HG03064 (cell line): ENCODE results near the gene WWOX.
A peak's percentile ranks its signal among the peaks of the same experiment; 100 is the strongest.

ENCODE experiments used
- ATAC-seq: cut with Tn5 transposase; IDR thresholded peaks from one replicate; pipeline ENCODE4 v1.9.1; 2021; ENCODE audit warnings: low read depth; ENCODE audit not compliant: unreplicated experiment

Gene WWOX

DNA sequence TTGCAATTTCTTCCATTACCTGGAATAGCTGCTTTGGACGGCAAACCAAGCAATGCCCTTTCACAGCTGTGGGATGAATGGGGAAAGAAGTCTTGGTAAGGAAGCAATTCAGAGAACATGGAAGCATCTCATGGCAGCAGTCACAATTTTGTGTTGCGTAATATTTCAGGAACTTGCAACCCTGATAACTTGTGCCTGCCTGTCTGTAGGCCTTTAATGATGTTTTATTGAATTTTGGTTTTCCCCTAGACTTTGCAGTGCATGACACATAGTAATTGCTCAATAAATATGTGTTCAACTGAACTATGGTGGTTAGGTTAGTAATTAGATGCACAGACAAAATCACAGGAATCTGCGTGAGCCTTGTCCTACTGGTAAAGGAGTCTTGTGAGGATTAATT, 439.5 kb downstream of the WWOX start:
- no peak for ATAC-seq

DNA sequence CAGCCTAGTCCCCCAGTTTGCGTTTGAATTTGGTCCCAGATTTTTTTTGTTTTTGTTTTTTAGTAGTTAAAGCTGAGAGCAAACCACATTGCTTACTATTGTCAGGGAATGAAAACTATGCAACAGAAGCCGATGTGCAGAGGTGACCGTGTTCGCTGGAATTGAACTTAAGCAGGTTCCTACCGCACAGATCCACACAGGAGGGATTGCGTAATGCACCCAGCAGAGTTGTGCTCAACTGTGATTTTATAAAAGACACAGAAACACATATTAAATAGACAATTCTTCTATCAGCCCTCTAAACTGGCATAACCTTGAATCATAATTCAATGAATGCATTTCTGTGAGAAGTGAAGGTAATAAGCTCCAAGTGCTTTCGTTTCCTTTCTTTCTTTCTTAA, 443.0 kb downstream of the WWOX start:
- no peak for ATAC-seq

DNA sequence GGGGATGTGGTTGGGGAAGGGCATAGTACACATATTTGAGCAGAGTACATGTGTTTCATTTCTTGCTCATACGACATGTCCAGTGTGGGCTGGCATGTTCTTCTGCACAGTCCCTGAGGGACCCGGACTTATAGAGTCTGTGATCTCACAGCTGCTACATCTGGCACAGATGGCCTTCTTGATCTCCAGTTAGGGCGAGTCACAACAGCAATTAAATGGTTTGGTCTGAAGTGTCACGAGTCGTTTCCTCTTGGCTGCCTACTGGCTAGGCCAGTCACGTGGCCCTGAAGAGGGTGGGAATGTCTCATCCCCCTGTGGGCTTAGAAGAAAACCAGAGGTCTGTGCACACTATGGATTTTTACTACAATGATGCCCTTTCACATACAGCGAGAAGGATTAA, 443.6 kb downstream of the WWOX start:
- no peak for ATAC-seq

DNA sequence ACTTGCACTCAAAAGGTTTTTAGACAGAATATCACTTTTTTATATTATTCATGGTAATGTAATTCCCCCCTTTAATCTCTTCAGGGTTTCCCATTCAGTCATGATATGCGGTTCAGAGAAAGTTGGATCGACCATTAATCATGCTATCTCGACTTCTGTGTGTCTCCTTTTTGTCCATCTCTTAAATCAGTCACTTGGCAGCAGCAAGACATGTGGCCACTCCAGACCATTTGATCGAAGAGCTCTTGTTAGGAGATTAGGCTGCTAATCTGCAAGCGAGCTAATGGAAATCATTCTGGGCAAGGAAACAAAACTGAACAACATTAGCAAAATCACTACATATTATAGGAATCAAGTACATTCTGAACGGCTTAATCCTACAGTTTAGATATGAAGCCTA, 449.9 kb downstream of the WWOX start:
- ATAC-seq, result no peak

DNA sequence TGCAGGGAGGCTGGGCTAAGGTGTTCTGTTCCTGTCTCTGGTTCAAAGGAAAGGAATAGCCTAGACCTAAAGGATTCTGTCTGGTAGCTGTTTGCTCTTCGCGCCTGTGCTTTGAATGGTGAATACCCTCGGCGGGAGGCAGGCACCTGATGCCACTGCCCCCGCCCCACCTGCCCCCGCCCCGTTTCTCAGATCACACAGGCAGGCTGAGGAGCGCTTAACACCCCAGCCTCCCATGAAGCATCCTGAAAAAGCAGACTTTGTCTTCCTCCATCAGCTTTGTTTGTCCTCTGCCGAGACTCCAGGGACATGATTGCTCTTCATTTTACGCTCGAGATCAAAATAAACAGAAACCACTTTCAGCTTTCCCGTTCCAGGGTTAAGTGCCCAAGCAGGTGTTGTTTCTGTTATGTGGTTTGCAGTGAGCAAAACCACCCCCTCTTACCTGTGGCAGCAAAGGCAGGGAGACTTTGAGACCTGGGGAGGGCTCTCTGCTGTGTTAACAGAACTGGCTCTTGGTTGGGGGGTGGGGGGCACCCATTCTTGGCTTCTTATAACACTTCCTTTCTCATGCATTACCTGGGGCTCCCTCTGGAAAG, 452.1 kb downstream of the WWOX start:
- ATAC-seq, result no peak

DNA sequence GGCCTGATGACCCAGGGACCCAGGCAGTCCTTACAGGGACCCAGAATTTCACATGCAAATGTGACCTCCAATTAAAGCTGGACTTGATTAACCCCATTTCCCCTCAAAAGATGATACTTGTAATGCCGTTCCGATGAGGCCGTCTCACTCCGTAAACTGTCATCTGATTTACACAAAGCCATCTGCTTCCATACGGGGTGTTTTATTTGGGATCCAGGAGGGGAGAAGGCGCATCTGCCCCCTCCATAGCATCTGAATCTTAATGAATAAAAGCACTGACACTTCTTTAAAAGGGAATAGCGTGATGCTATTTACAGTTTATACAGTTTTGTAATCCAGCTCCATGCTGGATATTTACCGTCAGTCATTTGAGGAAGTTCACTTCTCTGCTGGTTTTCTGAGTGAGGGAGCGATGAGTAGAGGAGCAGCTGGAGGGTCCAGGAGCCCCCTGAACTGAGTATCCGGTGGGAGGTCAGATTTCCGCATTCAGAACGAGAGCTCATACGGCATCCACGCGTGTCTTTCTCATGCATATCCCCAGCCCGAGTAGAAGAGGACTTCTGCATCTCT, 452.7 kb downstream of the WWOX start:
- no peak for ATAC-seq

DNA sequence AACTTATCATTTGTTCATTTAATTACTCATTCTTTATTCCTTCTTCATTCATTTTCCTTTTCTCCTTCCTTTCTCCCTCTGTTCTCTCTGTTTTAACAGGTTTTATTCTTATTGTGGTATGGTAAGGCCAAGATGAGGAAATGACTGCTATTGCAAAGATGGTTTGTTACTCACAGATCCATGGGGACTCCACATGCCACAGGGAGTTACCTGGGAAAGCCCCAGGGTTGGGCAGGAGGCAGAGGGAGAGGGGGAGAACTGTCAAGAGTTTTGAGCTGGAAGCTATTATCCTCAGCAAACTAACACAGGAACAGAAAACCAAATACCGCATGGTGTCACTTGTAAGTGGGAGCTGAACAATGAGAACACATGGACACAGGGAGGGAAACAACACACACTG, 453.3 kb downstream of the WWOX start:
- no peak for ATAC-seq

DNA sequence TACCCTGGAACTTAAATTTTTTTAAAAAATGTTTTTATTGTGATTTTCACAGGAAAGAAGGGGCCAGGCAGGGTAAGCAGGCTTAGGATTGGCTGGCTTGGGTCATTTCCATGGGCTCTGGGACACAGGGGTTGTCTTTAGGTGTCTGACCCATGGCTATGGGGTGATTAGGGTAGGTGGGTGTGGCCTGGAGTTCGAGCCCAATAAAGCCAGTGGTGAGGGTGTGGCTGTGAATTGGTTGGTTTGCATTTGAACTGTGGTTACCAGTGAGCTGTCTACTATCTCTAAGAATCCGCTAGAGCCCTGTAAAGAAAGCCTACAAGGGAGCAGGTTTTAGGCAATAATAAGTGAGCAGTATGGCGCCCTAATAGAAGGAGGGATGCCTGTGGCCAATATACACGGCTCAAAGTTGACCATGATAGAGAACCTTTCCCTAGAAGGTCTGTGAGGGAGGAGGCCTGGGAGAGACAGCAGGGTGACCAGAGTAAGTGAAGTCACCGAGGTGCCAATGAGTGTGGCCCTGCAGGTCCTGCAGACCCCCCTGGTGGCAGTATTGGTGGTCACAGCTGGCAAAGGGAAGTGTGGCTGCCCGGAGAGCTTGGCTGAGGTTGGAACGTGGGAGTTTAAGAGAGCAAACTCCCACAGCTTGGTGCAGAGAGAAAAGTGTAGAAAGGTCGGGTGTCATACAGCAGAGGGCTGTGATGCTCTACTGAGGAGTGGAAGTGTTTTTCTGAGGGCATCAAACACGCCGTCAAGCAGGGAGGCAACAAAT, 454.0 kb downstream of the WWOX start:
- ATAC-seq, result no peak

DNA sequence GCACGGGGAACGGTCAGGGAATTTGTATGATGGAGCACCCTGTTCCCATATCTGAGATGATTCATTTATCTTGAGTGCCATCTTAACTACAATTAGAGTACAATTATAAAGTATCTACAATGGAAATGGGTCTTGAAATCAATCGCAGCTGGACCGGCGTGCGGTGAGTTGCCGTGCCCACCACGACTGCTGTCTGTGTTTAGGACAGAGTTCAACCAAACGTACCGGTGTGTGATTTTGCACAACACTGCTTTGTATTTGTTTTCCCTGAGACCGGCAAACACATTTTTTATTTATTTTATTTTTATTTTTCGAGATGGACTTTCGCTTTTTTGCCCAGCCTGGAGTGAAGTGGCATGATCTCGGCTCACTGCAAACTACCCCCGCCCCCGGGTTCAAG, 457.0 kb downstream of the WWOX start:
- no peak for ATAC-seq

DNA sequence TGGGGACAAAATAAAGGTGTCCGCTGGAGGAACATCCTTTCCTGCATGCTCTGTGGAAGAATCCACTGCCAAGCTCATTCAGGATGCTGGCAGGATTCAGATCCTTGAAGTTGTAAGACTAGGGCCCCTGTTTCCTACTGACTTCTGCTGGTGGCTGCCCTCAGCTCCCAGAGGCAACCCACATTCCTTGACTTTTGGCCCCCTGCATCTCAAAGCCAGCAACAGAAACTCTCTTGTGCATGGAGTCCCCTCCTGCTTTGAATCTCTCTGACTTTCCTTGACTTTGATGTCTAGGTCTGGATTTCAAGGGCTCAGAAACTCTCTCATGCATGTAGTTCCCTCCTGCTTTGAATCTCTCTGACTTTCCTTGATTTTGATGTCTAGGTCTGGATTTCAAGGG, 461.5 kb downstream of the WWOX start:
- no peak for ATAC-seq

DNA sequence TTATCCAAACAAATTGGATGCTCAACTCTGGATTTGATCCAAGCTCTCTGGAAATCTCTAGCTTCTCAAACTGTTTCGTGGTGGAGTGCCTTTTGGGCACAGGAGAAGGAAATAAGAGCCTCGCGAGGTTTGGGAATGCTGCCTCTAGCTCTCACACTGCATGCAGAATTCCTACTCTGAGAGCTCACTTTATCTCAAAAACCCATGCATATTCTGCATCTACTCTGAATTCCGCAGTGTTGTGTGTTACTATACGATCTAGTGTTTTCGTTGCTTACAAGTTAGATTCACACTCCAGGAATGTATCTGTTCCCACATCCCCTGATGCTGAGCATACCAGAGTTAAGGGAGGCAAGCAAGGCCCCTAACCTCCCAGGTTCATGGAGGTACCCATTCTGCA, 462.7 kb downstream of the WWOX start:
- no peak for ATAC-seq

DNA sequence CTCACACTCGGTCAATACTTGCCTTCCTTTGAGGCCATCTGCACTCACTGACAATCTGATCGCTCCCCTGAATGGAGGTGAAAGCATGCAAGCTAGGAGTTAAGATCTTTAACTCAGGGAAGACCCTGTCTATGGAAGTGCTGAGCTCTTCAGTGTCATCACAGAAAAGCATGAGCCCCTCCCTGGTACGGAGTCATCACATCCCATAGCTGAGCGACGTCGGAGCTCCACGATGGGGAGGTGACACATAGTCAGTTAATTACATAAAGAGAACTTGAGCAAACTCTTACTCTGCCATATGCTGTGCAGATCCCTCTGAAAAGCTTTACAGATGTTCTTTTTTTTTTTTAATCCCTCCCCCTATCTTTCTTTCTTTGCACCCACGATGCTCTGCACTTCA, 463.2 kb downstream of the WWOX start:
- ATAC-seq, result no peak

DNA sequence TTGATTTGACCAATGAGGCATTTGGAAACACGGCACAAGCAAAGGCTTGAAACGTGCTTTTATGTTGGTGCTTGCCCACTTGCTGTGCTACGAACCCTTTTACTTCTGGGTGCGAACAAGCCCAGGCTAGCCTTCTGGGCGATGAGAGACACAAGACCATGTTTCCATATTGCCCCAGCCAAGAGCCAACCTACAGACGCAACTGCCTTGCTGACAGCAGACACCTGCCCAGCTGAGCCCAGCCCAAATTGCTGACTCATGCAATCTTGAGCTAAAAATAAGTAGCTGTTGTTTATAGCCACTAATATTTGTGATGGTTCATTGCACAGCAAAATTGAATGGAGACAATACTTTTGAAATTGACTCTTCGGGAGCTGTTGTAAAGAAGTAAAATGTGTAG, 464.5 kb downstream of the WWOX start:
- no peak for ATAC-seq

DNA sequence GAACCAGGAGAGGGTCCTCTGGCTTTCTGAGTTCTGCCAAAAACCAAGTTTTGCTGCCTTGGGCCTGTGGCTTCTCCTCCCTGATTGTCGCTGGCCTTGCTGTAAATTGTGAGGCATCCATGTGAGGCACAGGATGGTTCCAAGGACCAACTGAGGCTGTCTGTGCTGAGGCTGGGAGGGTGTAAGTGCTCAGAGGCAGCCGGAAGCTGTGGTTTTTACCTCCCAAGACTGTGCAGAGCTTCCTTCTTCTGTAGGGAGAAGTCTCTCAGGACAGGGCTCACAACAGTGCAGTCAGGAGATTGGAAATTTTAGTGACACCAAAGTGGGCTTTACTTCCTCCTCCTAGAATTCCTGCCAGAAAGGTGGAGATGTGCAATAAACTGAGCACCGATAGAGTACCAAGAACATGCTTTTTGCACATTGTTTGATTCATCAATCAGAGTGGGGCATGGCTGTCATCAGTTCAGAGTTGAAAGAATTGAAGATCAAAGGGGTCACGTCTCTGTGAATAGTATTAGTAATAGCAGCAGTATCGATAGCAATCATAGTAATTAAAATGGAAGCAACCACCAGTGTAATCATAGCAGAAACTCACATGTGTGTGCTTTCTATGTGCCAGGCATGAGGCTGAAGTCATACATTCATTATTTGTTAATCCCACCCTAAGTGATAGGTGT, 467.1 kb downstream of the WWOX start:
- ATAC-seq, result no peak

DNA sequence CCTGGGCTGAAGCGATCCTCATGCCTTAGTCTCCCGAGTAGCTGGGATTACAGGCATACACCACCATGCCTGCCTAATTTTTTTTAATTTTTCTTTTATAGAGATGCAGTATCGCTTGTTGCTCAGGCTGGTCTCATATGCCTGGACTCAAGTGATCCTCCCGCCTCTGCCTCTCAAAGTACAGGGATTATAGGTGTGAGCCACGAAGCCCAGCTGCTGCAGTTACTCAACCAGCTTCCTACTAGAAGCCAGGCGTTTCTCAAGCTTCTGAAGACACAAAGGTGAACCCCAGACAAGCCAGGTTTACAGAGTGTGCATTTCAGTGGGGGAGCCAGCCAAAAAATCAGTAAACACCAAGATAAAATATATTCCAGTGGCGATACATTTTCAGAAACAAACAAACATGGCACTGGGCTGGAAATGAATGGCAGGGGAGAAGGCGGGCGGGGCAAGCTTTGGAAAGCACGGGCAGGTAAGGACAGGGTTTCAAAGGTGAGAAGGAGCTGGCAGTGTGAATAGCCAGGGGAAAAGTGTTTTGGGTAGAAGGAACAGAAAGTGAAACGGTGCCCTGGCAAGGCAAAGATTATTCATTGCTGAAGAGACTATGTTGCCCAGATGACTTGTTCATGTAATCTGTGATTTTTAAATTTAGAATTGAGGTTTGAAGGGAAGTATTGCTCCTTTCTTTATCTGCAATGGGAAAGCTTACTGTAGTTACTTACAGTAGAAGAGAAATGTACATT, 471.1 kb downstream of the WWOX start:
- no peak for ATAC-seq

DNA sequence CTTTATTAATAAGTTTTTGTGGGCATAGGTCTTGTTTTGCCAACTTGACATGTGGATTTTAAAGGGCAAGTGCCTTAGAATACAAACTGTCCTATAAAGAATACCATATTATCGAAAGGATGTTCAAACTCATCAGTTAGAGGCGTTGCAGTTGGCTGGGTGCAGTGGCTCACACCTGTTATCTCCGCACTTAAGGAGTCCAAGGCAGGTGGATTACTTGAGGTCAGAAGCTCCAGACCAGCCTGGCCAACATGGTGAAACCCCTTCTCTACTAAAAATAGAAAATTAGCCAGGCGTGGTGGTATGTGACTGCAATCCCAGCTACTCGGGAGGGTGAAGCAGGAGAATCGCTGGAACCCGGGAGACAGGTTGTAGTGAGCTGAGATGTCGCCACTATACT, 472.0 kb downstream of the WWOX start:
- no peak for ATAC-seq

DNA sequence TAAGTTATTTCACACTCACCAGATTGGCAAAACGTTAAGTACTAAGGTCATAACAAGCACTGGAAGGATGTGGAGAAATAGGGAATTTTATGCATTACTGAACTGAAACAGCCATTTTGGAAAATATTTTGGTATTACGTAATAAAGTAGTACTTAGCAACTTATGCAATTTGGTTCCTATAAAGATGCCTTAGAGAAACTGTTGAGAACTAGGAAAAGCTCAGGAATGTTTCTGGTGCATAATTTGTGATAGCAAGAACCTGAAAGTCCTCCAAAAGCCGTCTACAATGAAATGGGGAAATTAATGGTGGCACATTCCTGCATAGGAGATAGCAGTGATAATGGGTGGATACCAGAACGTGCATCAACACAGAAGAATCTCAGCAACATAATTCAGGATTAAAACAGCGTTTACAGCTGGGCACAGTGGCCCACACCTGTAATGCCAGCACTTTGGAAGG, 472.5 kb downstream of the WWOX start:
- no peak for ATAC-seq

DNA sequence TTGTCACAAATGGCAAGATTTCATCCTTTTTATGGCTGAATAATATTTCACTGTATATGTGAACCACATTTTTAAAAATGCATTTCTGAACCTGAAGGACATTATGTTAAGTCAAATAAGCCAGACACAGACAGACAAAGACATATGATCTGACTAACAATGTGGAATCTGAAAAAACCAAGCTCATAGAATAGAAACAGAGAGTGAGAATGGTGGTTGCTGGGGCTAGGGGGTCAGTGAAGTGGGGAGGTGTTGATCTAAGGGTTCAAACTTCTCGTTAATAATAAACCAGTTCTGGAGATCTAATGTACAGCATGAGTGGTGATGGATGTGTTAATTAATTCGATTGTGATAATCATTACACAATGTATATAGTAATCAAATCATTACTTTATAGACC, 475.1 kb downstream of the WWOX start:
- peak; percentile 90 for ATAC-seq

DNA sequence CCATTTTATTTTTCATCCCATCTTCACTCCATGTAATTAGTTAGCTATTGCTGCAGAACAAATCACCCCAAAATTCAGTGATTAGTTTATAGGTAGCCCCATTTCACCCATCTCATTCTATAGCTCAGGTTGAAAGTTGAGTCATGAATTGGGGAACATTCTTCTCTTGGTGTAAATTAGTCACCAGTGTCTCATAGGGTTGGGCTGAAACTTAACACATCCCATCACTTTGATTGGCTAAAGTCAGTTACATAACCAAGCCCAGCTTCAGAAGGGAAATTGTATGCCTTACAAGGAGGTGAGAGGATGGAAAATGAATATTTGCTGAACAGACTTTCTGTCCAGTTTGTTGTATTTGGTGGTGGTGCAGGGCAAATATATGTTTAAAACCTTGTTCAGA, 477.5 kb downstream of the WWOX start:
- ATAC-seq, result no peak

DNA sequence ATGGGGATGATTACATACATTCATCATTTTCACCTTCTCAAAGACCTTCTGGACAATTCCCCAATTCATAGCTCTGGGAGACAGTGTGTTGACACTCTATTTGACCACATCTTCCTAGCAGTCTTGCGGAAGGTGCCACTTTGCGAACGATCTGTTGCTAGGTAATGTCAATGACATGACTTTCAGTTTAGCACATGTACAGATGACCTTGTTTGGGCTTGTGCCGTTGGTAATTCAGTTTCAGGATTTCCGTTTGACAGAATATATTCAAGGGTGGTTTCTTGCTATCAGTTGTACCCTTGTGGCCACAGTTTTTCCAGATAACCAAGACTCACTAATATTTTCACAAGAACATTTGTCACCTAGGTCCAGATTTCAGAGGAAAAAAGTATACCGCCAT, 478.2 kb downstream of the WWOX start:
- no peak for ATAC-seq

DNA sequence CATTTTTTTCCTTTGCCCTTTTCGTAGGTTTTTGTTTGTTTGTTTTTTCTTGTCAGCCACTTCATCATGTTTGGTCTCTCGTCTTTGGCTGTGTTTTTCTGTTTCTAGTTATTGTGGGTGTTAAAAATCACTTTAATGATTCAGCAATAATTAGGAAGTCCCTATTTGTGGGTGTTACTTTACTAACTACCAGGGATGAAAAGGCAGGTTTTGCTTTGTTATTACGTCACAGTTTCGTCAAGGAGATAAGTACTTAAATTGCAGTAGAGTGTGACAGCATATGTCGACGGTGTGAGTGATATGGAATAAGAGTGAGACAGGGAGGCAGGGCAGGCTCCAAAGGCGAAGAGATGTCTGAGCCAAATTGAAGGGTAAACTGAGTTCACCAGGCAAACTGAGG, 479.6 kb downstream of the WWOX start:
- ATAC-seq, result no peak
